GM19351 (cell line): ENCODE results near the gene TUBB1.

Source experiments
- ATAC-seq: cut with Tn5 transposase; IDR thresholded peaks from one replicate; pipeline ENCODE4 v1.9.1; 2021; ENCODE audit warnings: mild to moderate bottlenecking, moderate library complexity; ENCODE audit not compliant: unreplicated experiment

Gene TUBB1

GRCh38 chr20:58989196-58989595 is 30.0 kb upstream of the TUBB1 start:
- ATAC-seq = no peak

GRCh38 chr20:58990651-58991445 is 28.4 kb upstream of the TUBB1 start:
- ATAC-seq = no peak

GRCh38 chr20:58991715-58992114 is 27.5 kb upstream of the TUBB1 start:
- ATAC-seq = no peak

- ATAC-seq = no peak
Observed at GRCh38 chr20:58992911-58993310, 26.3 kb upstream of the TUBB1 start.

- peak; percentile 64 for ATAC-seq
Observed at GRCh38 chr20:58993332-58994248, 25.6 kb upstream of the TUBB1 start.

GRCh38 chr20:58994390-58995159 is 24.7 kb upstream of the TUBB1 start:
- ATAC-seq = no peak

GRCh38 chr20:58995461-58996225 is 23.6 kb upstream of the TUBB1 start:
- ATAC-seq = no peak

GRCh38 chr20:58996226-58996611 is 23.0 kb upstream of the TUBB1 start:
- no peak for ATAC-seq

- ATAC-seq = no peak
Observed at GRCh38 chr20:58997141-58997770, 22.0 kb upstream of the TUBB1 start.

GRCh38 chr20:58998656-58999055 is 20.6 kb upstream of the TUBB1 start:
- ATAC-seq = no peak

GRCh38 chr20:59000326-59000725 is 18.9 kb upstream of the TUBB1 start:
- ATAC-seq = no peak

GRCh38 chr20:59001068-59001448 is 18.2 kb upstream of the TUBB1 start:
- ATAC-seq = no peak

GRCh38 chr20:59001449-59002171 is 17.6 kb upstream of the TUBB1 start:
- ATAC-seq = no peak

GRCh38 chr20:59002388-59002787 is 16.8 kb upstream of the TUBB1 start:
- ATAC-seq = no peak

- ATAC-seq = no peak
Observed at GRCh38 chr20:59002874-59003399, 16.3 kb upstream of the TUBB1 start.

GRCh38 chr20:59003836-59004492 is 15.3 kb upstream of the TUBB1 start:
- ATAC-seq = no peak

GRCh38 chr20:59004493-59004762 is 14.8 kb upstream of the TUBB1 start:
- ATAC-seq = no peak

- peak; percentile 57 for ATAC-seq
Observed at GRCh38 chr20:59004763-59005522, 14.3 kb upstream of the TUBB1 start.
